ENCODE data around the gene PRAMEF5.
"Not testable (repeated sequence)": the region's sequence is repeated elsewhere in the genome, so short reads cannot be mapped to it uniquely, and the experiment has no call there.

The PRAMEF5 gene

DNA sequence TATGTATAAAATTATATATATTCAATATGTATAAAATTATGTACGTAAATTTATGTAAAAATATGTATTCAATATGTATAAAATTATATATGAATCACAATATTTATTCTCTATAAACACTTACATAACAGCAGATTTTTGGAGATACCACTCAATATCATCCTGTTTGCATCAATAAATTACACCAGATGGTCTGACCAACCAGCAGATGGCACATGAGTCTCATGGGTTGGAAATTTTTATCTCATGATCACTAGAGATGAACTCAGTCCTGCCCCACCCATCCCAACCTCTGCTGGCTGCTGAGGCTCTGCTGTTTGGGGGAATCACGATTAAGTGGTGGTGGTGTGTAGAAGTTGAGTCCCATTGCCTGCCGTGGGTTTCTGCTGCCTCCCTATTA, 25.6 kb downstream of the PRAMEF5 start:
- not testable (repeated sequence) for DNase-seq

DNA sequence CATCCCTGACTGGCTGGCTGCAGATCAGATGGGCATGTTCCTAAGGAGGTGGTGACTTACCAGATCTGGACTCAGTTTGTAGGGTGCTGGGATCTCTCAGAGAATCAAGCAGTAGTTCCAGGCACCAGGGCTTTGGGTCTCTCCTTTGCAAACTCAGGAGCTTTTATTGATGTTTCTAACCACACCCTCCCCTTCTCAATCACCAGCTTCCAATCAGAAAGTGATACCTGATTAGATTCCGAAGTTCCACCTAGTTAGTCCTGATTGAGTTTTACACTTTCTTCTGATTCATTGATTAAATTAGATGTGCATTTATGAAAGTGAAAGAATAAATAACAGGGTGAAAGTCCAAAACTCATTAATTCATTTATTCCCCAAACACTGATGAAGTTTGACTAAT, 31.0 kb downstream of the PRAMEF5 start, which contains the start of gene PRAMEF8:
TSS of gene PRAMEF8 (minus strand) at position 101 of the 400 bp plus-strand sequence. CDS start 1,046 bp downstream, outside the sequence.
- not testable (repeated sequence) for DNase-seq

DNA sequence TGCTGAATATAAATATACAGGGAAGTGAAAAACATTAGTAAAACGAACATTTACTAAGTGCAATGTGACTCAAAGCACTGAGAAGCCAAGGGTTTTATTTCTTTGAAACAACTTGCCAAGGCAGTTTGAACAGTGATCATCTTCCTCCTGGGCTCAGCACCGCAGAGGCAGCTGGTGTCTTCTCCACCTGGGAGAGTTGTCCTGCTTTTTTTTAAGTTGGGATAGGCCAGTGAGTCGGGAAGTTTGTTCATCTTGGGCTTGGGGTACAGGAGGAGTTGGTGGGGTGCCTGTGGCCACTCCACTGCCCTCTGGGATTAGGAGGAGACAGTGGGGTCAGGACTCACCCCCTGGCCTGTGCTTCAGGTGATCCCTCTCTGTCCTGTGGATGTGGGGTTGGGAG, 35.0 kb downstream of the PRAMEF5 start:
- DNase-seq, result not testable (repeated sequence)

DNA sequence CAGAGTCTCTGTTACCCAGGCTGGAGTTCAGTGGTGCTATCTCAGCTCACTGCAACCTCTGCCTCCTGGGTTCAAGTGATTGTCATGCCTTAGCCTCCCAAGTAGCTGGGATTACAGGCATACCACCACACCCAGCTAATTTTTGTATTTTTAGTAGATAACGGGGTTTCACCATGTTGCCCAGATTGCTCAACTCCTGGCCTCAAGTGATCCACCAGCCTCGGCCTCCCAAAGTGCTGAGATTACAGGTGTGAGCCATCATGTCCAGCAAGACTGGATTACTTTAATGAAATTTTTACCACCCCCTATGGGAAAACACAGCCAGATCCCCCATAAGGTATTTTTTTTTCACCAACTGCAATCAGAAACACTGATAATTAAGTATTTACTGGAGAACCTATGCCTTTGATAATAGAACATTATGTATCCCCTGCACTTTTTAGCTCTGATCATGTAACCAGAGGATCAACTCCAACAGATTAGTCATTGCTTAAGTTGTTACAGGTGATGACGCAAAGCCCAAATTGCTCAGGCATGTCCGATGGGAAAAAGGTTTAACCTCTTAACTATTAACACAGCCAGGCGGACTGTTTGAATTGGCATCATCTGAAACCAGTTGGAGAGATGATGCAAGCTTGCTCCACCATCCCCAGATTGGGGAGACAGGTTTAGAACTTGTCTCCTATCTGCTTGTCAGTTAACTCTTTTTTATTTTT, 43.4 kb downstream of the PRAMEF5 start:
- DNase-seq, result not testable (repeated sequence)

DNA sequence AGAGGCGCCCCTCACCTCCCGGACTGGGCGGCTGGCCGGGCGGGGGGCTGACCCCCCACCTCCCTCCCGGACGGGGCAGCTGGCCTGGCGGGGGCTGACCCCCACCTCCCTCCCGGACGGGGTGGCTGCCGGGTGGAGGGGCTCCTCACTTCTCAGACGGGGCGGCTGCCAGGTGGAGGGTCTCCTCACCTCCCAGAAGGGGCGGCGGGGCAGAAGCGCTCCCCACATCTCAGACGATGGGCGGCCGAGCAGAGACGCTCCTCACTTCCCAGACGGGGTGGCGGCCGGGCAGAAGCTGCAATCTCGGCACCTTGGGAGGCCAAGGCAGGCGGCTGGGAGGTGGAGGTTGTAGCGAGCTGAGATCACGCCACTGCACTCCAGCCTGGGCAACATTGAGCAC, 44.7 kb downstream of the PRAMEF5 start:
- not testable (repeated sequence) for DNase-seq

DNA sequence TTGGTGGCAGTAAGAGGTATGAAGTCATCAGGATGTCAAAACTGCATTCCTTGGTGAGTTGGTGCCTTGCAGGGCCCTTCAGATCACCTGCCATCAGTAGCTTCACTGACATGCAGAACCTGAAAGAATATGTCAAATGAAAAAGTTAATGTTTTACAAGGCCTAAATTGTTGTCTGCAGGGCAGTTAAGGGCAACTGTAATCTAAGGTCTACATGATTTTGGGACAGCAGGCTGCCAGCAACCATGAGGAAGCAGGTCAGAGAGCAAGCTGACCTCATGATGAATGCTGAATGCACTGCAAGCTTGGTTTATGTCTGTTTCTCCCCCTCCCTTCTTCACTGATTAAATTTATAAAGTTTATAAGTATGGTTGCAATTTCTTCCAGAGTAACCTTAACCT, 48.2 kb downstream of the PRAMEF5 start:
- not testable (repeated sequence) for DNase-seq

DNA sequence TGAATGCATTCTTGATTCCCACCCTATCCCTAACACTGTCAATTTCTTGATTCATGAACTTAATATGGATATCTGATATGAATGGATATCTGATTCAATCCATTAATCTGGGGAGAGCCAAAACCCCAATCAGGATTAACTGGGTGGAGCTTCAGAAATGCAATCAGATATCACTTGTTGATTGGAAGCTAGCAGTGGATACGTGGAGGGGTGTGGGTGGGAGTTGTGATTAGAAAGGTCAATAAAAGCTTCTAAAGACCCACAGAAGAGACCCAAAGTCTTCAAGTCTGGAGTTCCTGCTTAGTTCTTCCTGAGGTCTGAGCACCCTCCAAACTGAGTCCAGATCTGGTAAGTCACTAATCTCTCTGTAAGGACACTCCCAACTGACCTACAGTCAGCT, 49.2 kb downstream of the PRAMEF5 start, which contains the start of gene PRAMEF33:
TSS of gene PRAMEF33 (plus strand) at position 301 of the 400 bp plus-strand sequence. CDS start 2,416 bp downstream, outside the sequence.
- DNase-seq, result not testable (repeated sequence)

Data from kidney glomerular epithelial cell (primary cell).